GM23338 (cell line): ENCODE data around the gene BTNL2.

Experiments
- CTCF ChIP-seq, 2 experiments: fragments of 200-600 bp in 1 of 2; sonication (generic) in 1 of 2; conservative IDR thresholded peaks; 2 replicates each; pipeline versions ENCODE4 v1.5.1 to v1.6.1; 2016 to 2017; ENCODE audit warnings: antibody characterized with exemption in 2 of 2, low read depth in 2 of 2, mild to moderate bottlenecking in 2 of 2, moderate library complexity in 1 of 2
- ETS1 ChIP-seq: IDR thresholded peaks from 2 replicates; pipeline ENCODE4 v1.6.1; 2016; ENCODE audit warnings: antibody characterized with exemption
- EZH2 ChIP-seq: fragments of 200-600 bp; sonication (generic); IDR thresholded peaks from one replicate; pipeline ENCODE4 v1.8.0; 2017; ENCODE audit warnings: antibody characterized with exemption, mild to moderate bottlenecking, low read depth; ENCODE audit not compliant: unreplicated experiment
- EZH2phosphoT487 ChIP-seq: fragments of 200-600 bp; sonication (generic); IDR thresholded peaks from one replicate; pipeline ENCODE4 v1.8.1; 2018; ENCODE audit warnings: antibody characterized with exemption; ENCODE audit not compliant: unreplicated experiment
- JUNB ChIP-seq: IDR thresholded peaks from one replicate; pipeline ENCODE4 v1.6.1; 2016; ENCODE audit warnings: antibody characterized with exemption; ENCODE audit not compliant: unreplicated experiment
- POLR2AphosphoS5 ChIP-seq: IDR thresholded peaks from 2 replicates; pipeline ENCODE4 v1.6.1; 2016; ENCODE audit warnings: antibody characterized with exemption, low read depth
- REST ChIP-seq: IDR thresholded peaks from one replicate; pipeline ENCODE4 v1.6.1; 2018; ENCODE audit warnings: antibody characterized with exemption; ENCODE audit not compliant: unreplicated experiment
- ZNF114 ChIP-seq: fragments of 250-450 bp; sonication (Bioruptor Pico); IDR thresholded peaks from 2 replicates; pipeline ENCODE4 v1.5.0; 2020; ENCODE audit warnings: mild to moderate bottlenecking, moderate library complexity
- ZNF331 ChIP-seq: fragments of 250-450 bp; sonication (Bioruptor Pico); IDR thresholded peaks from 2 replicates; pipeline ENCODE4 v1.5.0; 2020; ENCODE audit warnings: low read depth, mild to moderate bottlenecking, moderate library complexity

- TF ChIP-seq CTCF (conservative IDR thresholded peaks at IDR 0.05; ENCODE audit: low read depth in 2 of 2), result no peak
- TF ChIP-seq EZH2, result no peak
- TF ChIP-seq POLR2AphosphoS5, result no peak
- TF ChIP-seq EZH2phosphoT487, result no peak
- no peak for TF ChIP-seq REST
- no peak for TF ChIP-seq ZNF331 (CRISPR knock-in tag)
- TF ChIP-seq JUNB, result no peak
- no peak for TF ChIP-seq ETS1
- no peak for TF ChIP-seq ZNF114 (CRISPR knock-in tag)
Measured at GRCh38 chr6:32449088-32449736, 42.2 kb upstream of the BTNL2 start.
